ELF-1 (cell line): ENCODE data around the gene PPP1R26.
"Not testable (repeated sequence)": the region's sequence is repeated elsewhere in the genome, so short reads cannot be mapped to it uniquely, and the experiment has no call there.

Experiments
- DNase-seq: peaks from one replicate; pipeline ENCODE4 v3.0.0-alpha.2; 2016; ENCODE audit warnings: low read depth, low spot score

Gene PPP1R26, protein sequence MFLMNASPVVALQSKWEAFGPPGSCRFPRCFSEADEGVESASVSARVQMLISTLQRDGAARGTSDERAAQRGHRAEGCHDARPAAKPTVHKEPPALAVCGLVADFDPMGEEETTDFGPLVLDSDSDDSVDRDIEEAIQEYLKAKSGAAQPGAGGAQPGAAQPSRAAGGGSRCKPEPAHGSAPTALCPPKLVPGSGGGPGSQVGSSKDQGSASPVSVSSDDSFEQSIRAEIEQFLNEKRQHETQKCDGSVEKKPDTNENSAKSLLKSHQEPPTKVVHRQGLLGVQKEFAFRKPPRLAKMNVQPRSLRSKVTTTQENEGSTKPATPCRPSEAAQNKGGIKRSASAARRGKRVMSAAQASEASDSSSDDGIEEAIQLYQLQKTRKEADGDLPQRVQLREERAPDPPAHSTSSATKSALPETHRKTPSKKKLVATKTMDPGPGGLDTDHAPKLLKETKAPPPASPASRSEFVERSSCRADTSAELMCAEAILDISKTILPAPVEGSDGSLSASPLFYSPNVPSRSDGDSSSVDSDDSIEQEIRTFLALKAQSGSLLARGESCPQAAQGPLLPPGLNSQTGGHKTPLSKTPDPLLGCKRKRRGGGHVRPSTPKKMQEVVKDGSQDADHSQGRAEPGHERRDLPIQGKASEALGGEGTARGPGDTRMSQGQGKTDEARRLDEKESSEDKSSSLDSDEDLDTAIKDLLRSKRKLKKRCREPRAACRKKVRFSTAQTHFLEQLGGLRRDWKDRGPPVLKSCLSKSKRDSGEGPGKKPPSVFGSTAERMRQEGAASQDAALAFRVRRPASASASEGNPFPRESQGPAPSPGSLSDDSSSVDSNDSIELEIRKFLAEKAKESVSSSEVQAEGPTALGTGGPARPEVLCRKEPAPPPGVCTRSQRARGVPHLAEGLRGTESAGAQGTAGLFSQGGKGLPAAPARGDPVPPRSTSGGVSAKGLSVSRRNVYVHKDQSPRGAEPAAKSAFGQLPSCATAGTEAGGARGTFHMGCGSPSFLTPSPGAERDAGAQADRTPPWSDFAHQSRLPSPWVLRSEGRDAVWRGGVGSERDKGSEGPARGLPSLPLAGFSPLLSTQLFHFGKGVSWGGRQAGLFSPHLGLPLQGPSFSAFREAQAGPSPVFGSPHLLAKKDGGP (N-terminal part only)

DNA sequence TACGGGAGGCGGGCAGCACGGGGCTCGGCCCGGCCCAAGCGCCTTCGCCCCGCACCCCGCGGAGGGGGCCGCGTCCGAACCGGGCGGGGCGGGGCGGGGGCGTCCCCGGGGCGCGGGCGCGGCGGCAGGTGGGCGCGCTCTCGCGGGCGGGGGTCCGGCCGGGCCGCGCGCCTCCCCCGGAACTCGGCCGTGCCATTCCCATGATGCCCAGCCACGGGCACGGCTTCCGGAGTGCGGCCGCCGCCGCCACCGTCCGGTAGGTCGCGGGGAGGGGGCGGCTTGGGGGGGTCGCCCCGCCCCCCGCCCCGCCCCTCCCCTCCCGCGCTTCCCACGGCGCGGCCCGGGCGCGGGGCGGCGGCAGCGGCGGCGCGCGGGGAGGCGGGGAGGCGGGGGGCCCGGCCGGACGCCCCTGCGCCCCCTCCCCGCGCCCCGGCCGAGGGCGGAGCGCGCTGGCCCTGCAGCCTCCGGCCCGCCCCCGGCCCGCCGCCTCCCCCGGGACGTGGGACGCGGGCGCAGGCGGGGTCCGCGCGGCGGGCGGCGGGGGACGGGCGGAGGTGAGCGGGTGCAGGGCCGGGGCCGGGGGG lies at the start of gene PPP1R26:
TSS of gene PPP1R26 (plus strand) at position 314 of the 584 bp plus-strand sequence. CDS start 4,729 bp downstream, outside the sequence.
- DNase-seq = no peak

DNA sequence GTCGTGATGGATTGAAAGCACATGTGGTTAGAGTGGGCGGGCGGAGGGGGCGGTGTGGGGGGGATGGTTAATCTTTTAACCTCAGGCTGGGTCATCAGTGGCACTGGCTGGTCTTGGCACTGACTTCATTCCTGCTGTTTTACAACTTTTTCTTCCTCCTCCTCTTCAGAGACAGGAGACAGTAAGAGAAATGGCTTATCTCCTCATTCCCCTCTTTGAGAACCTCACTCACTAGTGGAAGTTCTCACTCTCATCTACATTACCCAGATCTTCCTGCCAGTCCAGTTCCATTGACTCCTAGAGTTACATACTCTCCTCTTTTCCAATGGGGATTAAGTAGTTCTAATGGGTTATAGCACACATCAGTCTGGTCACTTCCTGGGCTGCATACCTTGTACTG lies 42.3 kb upstream of the PPP1R26 start:
- no peak for DNase-seq

DNA sequence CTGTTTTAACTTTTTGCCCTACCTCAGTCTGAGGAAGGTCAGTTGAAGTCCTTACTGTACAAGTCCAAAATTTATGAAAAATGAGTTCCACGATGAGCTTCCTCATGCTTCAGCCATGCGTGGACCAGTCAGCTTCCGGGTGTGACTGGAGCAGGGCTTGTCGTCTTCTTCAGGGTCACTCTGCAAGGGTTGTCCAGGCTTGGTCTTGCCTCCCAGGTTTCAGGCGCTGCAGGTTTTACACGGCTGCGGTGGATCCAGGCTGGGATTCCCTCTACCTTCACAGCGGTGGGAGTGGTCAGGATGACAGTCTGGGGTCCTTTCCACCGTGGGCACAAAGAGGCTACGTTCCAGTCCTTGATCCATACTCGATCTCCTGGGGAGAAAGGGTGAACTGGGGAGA lies 41.9 kb upstream of the PPP1R26 start:
- DNase-seq = not testable (repeated sequence)

DNA sequence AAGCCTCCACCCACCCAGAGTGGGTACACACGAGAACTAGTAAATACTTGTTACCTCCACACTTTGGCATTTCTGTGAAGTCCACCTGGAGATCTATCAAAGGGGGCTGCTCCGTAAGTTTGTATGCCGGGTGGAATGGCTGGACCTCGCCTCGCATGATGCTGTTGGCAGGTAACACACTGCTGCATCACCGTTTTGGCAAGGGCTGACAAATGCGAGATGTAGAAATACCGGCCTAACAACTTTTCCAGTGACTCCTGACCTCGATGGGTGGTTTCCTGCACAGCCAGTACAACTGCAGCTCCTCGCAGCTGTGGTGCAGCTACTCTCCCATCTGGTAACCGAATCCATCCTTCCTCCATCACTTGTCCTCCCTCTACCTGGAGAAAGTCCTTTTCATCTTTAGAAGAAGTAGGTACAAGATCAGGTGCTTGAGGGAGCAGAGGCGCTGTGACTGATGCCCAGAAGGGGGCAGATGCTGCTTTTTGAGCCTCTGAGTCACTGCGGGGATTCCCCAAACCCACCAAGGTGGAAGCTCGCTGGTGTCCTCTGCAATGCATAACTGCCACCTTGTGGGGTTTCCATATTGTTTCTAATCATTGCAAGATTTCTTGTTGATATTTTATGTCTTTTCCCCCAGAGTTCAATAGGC lies 40.9 kb upstream of the PPP1R26 start:
- peak; percentile 65 for DNase-seq

DNA sequence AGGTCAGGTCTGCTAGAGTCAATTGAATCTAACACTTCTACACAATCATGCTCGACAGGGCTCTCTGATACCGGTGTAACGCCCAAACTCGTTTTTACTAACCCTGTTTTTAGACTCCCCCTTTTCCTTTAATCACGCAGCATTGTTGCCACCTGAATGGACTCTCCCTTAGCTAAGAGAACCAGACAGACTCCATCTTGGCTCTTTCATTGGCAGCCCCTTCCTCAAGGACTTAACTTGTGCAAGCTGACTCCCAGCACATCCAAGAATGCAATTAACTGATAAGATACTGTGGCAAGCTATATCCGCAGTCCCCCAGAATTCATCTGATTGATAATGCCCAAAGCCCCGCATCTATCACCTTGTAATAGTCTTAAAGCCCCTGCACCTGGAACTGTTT lies 40.1 kb upstream of the PPP1R26 start:
- not testable (repeated sequence) for DNase-seq

DNA sequence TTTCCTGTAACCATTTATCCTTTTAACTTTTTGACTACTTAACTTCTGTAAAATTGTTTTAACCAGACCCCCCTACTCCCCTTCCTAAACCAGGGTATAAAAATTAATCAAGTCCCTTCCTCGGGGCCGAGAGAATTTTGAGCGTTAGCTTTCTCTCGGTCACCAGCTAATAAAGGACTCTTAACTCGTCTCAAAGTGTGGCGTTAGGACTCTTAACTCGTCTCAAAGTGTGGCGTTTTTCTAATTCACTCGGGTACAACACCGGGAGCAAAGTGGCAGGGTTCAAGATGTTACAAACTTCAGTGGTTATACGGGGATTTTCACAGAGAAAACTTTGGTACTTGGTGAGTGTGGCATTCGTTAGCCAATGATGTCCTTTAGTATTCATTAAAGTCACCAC lies 39.7 kb upstream of the PPP1R26 start:
- no peak for DNase-seq

DNA sequence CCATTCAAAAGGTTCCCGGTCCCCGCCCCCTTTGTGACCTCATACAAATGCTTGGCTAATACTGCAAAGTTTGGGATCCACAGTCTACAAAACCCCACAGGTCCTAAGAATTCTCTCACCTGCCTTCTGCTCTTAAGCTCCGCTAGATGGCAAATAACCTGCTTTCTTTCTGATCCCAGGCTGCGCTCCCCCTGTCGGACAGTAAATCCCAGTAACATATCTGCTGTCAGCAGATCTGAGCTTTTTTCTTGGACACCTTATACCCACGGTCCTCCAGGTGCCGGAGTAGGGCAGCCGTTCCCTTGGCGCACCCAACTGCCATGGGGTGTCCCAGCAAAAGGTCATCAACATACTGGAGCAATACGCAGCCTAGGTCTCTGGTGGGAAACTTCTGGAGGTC lies 39.0 kb upstream of the PPP1R26 start:
- DNase-seq = peak; percentile 23

DNA sequence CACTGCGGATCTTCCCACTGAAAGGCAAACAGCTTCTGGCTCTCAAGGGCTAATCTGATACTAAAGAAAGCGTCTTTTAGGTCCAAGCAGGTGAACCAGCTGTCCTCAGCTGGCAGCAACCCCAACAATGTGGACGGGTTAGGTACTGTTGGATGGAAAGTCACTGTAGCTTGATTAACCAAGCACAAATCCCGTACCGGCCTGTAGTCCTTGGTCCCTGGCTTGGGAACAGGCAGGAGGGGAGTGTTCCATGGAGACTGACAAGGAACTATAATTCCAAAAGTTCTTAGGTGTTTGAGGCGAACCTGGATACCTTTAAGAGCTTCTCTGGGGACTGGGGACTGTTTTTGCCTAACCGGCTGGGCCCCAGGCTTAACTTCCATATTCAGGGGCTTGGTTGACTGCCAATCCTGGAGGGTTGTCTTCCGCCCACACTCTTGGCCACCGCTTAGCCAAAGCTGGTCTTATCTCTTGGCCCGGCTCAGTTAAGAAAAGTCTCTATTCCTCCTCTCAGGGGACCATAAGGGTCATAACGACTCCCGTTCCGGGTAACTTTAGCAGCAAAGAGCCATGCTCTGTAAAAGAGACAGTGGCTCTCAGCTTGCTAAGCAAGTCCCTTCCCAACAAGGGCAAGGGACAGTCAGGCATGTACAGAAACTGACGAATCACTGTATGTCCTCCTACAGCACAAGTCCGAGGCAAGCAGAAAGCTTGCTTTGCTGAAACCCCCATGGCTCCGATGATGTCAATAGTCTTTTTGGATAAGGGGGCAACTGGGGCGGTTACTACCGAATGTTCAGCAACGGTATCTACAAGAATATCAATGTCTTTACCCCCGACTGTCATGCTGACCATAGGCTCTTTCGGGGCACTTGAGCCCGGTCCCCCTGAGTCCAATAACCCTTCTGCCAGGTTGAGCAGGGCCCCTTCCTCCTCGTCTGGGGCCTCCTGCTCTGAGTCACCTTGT lies 38.2 kb upstream of the PPP1R26 start:
- DNase-seq = not testable (repeated sequence)

DNA sequence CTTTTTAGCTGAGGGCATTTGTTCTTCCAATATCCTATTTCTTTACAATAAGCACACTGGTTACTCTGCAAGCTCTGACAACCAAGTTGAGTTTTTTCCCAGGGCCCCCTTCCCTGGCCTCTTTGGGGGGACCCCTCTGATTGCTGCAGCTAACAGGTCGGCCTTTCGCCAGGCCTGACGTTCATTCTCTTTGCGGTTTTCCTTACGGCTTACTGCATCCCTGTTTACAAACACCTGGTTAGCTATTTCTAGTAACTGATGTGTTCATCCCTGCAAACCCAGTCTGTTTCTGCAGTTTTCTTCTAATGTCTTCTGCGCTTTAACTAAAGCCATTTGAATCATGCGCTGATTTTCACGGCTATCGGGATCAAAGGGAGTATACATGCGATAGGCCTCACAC lies 37.5 kb upstream of the PPP1R26 start:
- DNase-seq = no peak

DNA sequence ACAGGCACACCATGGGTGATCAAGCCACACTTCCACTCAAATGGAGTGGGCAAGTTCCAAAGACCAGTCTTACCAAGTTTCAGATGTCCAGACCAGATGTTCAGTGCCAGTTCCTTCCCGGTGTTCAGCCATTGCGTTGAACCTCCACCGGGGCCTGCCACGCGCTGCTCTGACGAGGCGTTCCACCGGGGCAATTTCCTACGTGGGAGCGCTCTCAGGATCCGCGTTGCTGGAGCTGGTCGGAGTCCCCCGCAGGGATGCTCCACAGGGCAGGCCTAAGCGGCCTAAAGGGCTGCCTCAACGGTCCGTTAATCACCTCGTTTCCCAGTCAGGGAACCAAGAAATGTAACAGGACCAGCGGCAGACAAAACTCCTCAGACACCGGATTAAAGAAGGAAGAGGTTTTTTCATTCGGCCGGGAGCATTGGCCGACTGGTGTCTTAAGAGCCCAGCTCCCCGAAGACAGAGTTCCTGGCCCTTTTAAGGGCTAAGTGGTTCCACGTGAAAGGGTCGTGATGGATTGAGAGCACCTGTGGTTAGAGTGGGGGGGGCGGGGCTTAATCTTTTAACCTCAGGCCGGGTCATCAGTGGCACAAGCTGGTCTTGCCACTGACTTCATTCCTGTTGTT lies 35.7 kb upstream of the PPP1R26 start:
- no peak for DNase-seq

DNA sequence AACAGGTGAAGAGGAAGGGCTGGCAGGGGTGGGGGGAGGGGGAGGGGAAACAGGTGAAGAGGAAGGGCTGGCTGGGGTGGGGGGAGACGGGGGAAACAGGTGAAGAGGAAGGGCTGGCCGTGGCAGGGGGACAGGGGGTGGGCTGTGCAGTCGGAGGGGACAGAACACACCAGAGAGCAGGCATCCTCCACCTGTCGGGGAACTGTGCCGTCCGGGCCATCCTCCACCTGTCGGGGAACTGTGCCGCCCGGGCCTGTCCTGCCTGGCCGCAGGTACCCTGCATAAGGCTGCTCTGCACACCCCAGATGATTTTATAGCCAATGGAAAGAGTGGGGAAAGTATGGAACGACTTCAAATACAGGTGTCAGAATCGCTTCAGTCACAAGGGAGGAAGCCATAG lies 32.5 kb upstream of the PPP1R26 start:
- DNase-seq = no peak

DNA sequence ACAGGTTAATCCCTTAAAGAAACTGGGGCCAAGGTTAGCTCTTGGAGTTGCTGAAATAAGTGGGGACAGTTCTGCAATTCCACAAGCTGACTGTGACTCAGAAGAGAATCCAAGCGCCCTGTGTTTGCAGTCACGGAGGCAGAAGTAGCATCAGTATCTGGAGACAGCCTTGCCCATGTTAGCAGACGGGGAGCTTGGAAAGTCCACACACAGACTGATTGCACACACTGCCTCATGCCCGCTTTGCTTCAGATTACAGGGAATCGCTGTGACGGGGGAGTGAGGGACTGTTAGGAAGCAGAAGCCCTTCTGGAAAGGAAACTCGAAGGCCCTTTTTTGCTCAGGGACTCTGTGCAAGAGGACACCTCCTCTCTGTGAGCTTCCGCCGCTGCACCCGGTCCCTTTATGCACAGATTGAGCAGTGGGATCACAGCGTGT lies 30.9 kb upstream of the PPP1R26 start:
- DNase-seq = no peak

DNA sequence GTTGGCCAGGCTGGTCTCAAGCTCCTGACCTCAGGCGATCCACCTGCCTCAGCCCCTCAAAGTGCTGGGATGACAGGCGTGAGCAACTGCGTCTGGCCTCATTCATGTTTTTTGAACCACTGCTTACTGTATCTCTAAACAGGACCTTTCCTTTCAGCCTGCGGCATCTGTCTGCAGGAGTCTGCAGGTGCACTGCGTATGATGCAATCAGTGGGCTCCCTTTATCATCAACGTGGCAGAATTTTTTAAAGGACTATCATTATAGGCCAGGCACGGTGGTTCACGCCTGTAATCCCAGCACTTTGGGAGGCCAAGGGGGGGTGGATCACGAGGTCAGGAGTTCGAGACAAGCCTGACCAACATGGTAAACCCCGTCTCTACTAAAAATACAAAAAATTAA lies 30.1 kb upstream of the PPP1R26 start:
- not testable (repeated sequence) for DNase-seq

DNA sequence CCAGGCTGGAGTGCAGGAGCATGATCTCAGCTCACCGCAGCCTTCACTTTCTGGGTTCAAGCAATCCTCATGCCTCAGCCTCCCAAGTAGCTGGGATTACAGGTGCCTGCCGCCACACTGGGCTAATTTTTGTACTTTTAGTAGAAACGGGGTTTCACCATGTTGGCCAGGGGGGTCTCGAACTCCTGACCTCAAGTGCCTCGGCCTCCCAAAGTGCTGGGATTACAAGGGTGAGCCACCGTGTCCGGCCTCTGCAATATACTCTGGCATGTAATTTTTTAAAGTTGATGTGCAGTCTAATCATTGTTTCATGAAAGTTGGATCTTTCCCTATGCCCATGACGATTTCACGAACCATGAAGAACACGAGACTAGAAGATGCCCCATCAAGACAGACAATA lies 28.6 kb upstream of the PPP1R26 start:
- no peak for DNase-seq

DNA sequence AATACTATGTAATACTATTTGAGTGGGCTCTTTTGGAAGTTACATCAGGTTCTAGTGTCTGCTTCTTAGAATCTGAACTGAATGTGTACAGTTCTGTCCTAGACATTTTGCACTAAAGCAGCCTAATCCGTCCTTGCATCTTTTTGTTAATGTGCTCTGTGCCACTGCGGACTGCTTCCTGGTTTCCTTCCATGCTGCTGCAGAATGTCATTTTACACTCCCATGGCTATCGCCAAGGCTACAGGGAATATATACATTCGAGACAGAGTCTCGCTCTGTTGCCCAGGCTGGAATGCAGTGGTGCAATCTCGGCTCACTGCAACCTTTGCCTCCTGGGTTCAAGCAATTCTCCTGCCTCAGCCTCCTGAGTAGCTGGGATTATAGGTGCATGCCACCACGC lies 27.7 kb upstream of the PPP1R26 start:
- not testable (repeated sequence) for DNase-seq

DNA sequence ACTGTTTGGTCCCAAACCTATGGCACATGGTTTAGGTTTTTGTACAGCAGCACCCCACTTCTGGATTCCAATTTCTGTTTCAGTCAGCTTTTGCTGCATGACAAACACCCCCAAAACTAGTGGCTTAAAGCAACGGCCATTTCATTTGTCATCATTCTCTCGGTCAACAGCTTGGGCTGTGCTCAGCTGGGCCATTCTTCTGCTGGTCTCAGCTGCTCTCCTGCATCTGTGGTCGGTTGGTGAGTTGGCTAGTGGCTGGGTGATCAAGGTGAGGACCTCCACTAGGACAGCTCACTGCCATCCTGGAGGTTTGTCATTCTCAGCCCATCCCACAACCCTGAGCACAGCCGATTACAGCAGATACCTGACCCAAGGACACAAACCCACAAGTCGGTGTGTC lies 24.8 kb upstream of the PPP1R26 start:
- no peak for DNase-seq

DNA sequence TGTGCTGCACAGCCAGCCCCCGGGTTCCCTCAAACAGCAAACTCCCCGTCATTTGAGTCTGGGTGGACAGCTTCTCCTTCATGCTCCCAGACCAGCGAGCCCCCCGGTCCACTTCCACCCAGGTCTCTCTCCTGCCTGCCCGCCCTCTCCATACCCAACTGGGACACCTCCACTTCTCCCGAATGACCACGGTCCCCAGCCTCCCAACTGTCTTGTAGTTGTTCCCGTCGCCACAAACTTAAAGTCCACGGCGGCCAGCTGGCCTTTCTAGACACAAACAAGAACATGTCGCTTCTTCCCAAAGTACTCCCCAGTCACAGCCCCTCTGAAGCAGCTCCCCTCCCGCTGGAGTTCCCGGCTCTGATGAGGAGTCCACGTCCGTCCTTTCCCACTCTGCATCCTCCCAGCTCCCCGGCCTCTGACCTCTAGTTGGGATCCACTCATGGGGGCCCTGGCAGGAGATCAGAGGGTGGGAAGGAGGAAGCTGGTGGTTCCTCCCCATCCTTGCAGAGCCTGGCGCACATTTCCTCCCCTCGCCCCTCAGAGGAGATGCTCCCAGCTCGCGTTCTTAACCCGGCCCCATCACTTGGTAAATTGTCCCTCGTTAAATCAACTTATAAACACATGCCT lies 24.1 kb upstream of the PPP1R26 start:
- DNase-seq = no peak

DNA sequence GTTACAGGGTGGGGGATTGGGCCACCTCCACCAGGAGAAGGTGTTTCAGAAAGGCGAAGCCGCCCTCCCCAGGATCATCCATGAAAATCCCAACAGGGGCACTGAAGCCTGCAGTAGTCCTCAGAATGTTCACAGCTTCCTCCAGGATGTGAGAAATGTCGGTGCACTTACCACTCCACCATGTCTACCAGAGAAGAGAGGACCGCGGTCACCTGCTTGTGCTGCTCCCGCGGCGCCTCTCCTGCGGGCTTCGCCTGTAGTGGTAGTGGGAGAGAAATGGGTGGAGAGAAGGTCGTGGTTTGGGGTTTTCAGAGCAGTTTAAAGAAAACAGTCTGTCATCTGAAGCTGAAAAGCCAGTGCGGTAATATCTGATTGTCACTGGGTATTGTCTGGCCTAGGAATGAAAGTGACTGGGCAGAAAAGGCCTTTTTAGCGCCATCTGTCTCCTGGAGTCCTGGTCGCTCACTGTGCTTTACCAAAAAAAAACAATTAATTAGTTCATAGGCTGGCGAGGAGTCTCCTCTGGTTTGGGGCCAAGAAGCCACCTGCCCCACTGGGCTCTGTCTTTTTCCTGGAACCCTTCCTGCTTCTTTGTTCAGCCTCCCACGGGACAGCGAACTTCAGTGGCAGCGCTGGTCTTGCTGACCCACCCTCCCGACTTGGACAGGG lies 23.0 kb upstream of the PPP1R26 start:
- no peak for DNase-seq
